ENCODE data around the gene STXBP5. TPM values are rescaled to one million over a fixed set of nuclear protein-coding genes. Genes with fewer than 3 reads are reported as not detected.

STXBP5 gene
- total and polyA plus RNA-seq, 4 donors = 1.9 to 8.9 (median 4.8) TPM

DNA sequence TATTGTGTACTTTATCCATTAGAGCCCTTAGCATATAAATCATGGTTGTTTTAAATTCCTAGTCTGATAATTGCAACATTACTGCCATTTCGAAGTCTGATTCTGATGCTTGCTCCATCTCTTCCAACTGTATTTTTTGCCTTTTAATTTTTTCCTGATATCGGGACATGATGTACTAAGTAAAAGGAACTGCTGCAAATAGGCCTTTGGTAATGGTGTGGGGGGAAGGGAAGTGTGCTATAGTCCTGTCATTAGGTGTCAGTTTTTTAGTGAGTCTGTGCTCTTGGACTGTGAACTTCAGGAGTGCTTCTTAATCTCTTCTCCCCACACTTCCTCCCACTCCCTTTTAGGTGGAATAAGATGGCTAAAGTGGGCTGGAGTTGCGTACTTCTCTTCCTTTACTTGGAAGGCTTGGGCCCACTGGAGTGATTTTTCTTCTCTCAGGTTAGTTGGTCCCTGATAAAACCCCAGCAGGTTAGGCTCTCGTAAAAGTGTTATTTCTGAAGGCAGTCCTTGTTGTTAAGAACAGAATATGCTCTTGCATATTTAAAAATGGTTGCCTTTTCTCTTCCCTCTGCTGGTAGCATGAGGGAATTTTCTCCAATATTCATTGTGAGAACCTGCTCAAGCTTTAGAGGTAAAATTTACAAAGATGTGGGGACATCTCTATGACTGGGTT is 18.1 kb downstream of the STXBP5 start:
- DNase-seq (ENCODE audit: low spot score) = no peak
- no peak overlapping the region for H3K9ac ChIP-seq (ENCODE audit: low read depth in 1 of 2, low read length in 2 of 2)
- H3K4me1 ChIP-seq (ENCODE audit: control insufficient read depth in 4 of 4, insufficient read depth in 4 of 4, low read length in 3 of 4) = no peaks in the 10 kb centered on the region
- H3K27me3 ChIP-seq (ENCODE audit: control insufficient read depth in 4 of 4, insufficient read depth in 4 of 4, low read length in 3 of 4) = no peaks in the 10 kb centered on the region
- TF ChIP-seq RAD21 (IDR thresholded peaks at IDR 0.05) (peak; percentile 56 to 70), CTCF (IDR thresholded peaks at IDR 0.05; ENCODE audit: low read depth, low read length, missing input control) (peak; percentile 44), SP1 (IDR thresholded peaks at IDR 0.05) (no peak), ATF3 (IDR thresholded peaks at IDR 0.05) (no peak)
- WGBS = 87% methylated on average over 4 of the region's 4 CpGs
- no peaks in the 10 kb centered on the region for H3K9me3 ChIP-seq (ENCODE audit: control insufficient read depth in 4 of 4, low read length in 3 of 4)
- H3K36me3 ChIP-seq (ENCODE audit: control insufficient read depth in 4 of 4, insufficient read depth in 3 of 4, low read depth in 1 of 4, low read length in 3 of 4) = no peaks in the 10 kb centered on the region
- no peak overlapping the region for H3K27ac ChIP-seq (ENCODE audit: low read depth in 1 of 2, low read length in 2 of 2)
- H3K4me3 ChIP-seq (ENCODE audit: low read depth in 1 of 3, low read length in 3 of 3) = no peak overlapping the region

DNA sequence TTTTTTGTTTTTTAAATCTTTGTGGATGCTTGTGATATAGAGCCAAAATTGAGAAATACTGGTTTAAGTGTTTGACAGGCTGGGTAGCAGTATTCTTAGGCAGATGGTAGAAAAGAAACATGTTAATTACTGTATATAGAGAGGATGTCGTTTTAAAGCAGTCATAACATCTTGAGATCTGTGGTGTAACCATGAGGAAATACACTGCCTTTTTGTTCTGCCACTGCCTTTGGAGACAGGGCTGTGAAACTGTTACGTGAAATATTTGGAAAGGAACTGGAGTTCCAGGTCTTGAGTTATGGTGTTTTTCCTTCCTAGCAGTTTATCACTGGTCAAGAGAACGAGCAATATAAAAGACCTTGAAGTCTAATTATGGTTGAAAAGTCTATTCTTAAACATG is 19.5 kb downstream of the STXBP5 start:
- 80% methylated on average over 3 of the region's 3 CpGs for WGBS
- Histone ChIP-seq H3K9me3 (ENCODE audit: control insufficient read depth in 4 of 4, low read length in 3 of 4) (no peaks in the 10 kb centered on the region), H3K4me3 (ENCODE audit: low read depth in 1 of 3, low read length in 3 of 3) (no peak overlapping the region), H3K27me3 (ENCODE audit: control insufficient read depth in 4 of 4, insufficient read depth in 4 of 4, low read length in 3 of 4) (no peaks in the 10 kb centered on the region), H3K9ac (ENCODE audit: low read depth in 1 of 2, low read length in 2 of 2) (no peak overlapping the region), H3K36me3 (ENCODE audit: control insufficient read depth in 4 of 4, insufficient read depth in 3 of 4, low read depth in 1 of 4, low read length in 3 of 4) (no peaks in the 10 kb centered on the region), H3K4me1 (ENCODE audit: control insufficient read depth in 4 of 4, insufficient read depth in 4 of 4, low read length in 3 of 4) (no peaks in the 10 kb centered on the region), H3K27ac (ENCODE audit: low read depth in 1 of 2, low read length in 2 of 2) (no peak overlapping the region)
- DNase-seq (ENCODE audit: low spot score) = no peak
- TF ChIP-seq HNF4A (conservative IDR thresholded peaks at IDR 0.05) = no peak
- TF ChIP-seq, protein P1, sequence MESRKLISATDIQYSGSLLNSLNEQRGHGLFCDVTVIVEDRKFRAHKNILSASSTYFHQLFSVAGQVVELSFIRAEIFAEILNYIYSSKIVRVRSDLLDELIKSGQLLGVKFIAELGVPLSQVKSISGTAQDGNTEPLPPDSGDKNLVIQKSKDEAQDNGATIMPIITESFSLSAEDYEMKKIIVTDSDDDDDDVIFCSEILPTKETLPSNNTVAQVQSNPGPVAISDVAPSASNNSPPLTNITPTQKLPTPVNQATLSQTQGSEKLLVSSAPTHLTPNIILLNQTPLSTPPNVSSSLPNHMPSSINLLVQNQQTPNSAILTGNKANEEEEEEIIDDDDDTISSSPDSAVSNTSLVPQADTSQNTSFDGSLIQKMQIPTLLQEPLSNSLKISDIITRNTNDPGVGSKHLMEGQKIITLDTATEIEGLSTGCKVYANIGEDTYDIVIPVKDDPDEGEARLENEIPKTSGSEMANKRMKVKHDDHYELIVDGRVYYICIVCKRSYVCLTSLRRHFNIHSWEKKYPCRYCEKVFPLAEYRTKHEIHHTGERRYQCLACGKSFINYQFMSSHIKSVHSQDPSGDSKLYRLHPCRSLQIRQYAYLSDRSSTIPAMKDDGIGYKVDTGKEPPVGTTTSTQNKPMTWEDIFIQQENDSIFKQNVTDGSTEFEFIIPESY (IDR thresholded peaks at IDR 0.05) = no peak
- no peak for TF ChIP-seq YY1 (IDR thresholded peaks at IDR 0.05)
- TF ChIP-seq RAD21 (IDR thresholded peaks at IDR 0.05) = no peak
- TF ChIP-seq EGR1 (IDR thresholded peaks at IDR 0.05; ENCODE audit: low read depth in 2 of 2) = no peak

- DNase-seq (ENCODE audit: low spot score) = no peak
- Histone ChIP-seq H3K27ac (ENCODE audit: low read depth in 1 of 2, low read length in 2 of 2) (no peak overlapping the region), H3K9ac (ENCODE audit: low read depth in 1 of 2, low read length in 2 of 2) (no peak overlapping the region), H3K4me3 (ENCODE audit: low read depth in 1 of 3, low read length in 3 of 3) (no peak overlapping the region), H3K4me1 (ENCODE audit: control insufficient read depth in 4 of 4, insufficient read depth in 4 of 4, low read length in 3 of 4) (no peaks in the 10 kb centered on the region), H3K9me3 (ENCODE audit: control insufficient read depth in 4 of 4, low read length in 3 of 4) (no peaks in the 10 kb centered on the region), H3K27me3 (ENCODE audit: control insufficient read depth in 4 of 4, insufficient read depth in 4 of 4, low read length in 3 of 4) (no peaks in the 10 kb centered on the region), H3K36me3 (ENCODE audit: control insufficient read depth in 4 of 4, insufficient read depth in 3 of 4, low read depth in 1 of 4, low read length in 3 of 4) (no peaks in the 10 kb centered on the region)
- WGBS = 97% methylated on average over 2 of the region's 2 CpGs
- no peak for TF ChIP-seq CTCF (IDR thresholded peaks at IDR 0.05; ENCODE audit: low read depth, low read length, missing input control)
- no peak for TF ChIP-seq NR2F2 (IDR thresholded peaks at IDR 0.05)
- TF ChIP-seq YY1 (IDR thresholded peaks at IDR 0.05) = no peak
- no peak for TF ChIP-seq JUND (IDR thresholded peaks at IDR 0.05)
- no peak for TF ChIP-seq GABPA (IDR thresholded peaks at IDR 0.05 in 1 of 2, conservative IDR thresholded peaks at IDR 0.05 in 1 of 2)
- no peak for TF ChIP-seq RAD21 (IDR thresholded peaks at IDR 0.05)
- no peak for TF ChIP-seq FOXA1 (IDR thresholded peaks at IDR 0.05)
- TF ChIP-seq RXRA (IDR thresholded peaks at IDR 0.05) = no peak
- no peak for TF ChIP-seq EGR1 (IDR thresholded peaks at IDR 0.05; ENCODE audit: low read depth in 2 of 2)
- no peak for TF ChIP-seq SP1 (IDR thresholded peaks at IDR 0.05)
- TF ChIP-seq FOXA2 (IDR thresholded peaks at IDR 0.05) = no peak
- TF ChIP-seq HNF4G (IDR thresholded peaks at IDR 0.05) = no peak
- TF ChIP-seq, protein P2, sequence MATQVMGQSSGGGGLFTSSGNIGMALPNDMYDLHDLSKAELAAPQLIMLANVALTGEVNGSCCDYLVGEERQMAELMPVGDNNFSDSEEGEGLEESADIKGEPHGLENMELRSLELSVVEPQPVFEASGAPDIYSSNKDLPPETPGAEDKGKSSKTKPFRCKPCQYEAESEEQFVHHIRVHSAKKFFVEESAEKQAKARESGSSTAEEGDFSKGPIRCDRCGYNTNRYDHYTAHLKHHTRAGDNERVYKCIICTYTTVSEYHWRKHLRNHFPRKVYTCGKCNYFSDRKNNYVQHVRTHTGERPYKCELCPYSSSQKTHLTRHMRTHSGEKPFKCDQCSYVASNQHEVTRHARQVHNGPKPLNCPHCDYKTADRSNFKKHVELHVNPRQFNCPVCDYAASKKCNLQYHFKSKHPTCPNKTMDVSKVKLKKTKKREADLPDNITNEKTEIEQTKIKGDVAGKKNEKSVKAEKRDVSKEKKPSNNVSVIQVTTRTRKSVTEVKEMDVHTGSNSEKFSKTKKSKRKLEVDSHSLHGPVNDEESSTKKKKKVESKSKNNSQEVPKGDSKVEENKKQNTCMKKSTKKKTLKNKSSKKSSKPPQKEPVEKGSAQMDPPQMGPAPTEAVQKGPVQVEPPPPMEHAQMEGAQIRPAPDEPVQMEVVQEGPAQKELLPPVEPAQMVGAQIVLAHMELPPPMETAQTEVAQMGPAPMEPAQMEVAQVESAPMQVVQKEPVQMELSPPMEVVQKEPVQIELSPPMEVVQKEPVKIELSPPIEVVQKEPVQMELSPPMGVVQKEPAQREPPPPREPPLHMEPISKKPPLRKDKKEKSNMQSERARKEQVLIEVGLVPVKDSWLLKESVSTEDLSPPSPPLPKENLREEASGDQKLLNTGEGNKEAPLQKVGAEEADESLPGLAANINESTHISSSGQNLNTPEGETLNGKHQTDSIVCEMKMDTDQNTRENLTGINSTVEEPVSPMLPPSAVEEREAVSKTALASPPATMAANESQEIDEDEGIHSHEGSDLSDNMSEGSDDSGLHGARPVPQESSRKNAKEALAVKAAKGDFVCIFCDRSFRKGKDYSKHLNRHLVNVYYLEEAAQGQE (IDR thresholded peaks at IDR 0.05) = no peak
Observed at GRCh38 chr6:147226163-147226724, 22.0 kb downstream of the STXBP5 start.

All from liver (tissue), 9 donors.